Neural crest cell (in vitro differentiated cells): ENCODE measurements around the gene TACR1. TPM values are rescaled to one million over a fixed set of nuclear protein-coding genes. Genes with fewer than 3 reads are reported as not detected.
"Not testable (repeated sequence)": the region's sequence is repeated elsewhere in the genome, so short reads cannot be mapped to it uniquely, and the experiment has no call there.

ENCODE experiments used
- DNase-seq: peaks from one replicate; pipeline ENCODE4 v3.0.0; 2021; ENCODE audit warnings: low read depth, mixed read lengths, low spot score
- H3K27ac Mint-ChIP-seq: one replicate; pipeline ENCODE4 v1.8.0; 2021; ENCODE audit warnings: mild to moderate bottlenecking, mixed read lengths; ENCODE audit not compliant: unreplicated experiment
- H3K27me3 Mint-ChIP-seq: 2 replicates; pipeline ENCODE4 v1.8.0; 2021; ENCODE audit warnings: low read depth, mild to moderate bottlenecking, mixed read lengths
- H3K36me3 Mint-ChIP-seq: 2 replicates; pipeline ENCODE4 v1.8.0; 2021; ENCODE audit warnings: low read depth, mild to moderate bottlenecking, mixed read lengths
- H3K4me1 Mint-ChIP-seq: 2 replicates; pipeline ENCODE4 v1.8.0; 2021; ENCODE audit warnings: mixed read lengths
- H3K4me3 Mint-ChIP-seq: one replicate; pipeline ENCODE4 v1.8.0; 2021; ENCODE audit warnings: mild to moderate bottlenecking, mixed read lengths
- H3K9me3 Mint-ChIP-seq: 2 replicates; pipeline ENCODE4 v1.8.0; 2021; ENCODE audit warnings: mixed read lengths
- total RNA-seq: library from RNA; stranded (reverse); gene quantifications from 2 replicates; pipeline ENCODE4 v1.2.1, GENCODE V29; 2021
- TF ChIP-seq, protein P1 (sequence below): fragments of 200-600 bp; sonication (generic); conservative IDR thresholded peaks from 2 replicates; pipeline ENCODE4 v1.5.0; 2021; ENCODE audit warnings: antibody characterized with exemption, mild to moderate bottlenecking

The TACR1 gene
- total RNA-seq, 1 donor from 2014 or later, result 0.30 TPM

DNA sequence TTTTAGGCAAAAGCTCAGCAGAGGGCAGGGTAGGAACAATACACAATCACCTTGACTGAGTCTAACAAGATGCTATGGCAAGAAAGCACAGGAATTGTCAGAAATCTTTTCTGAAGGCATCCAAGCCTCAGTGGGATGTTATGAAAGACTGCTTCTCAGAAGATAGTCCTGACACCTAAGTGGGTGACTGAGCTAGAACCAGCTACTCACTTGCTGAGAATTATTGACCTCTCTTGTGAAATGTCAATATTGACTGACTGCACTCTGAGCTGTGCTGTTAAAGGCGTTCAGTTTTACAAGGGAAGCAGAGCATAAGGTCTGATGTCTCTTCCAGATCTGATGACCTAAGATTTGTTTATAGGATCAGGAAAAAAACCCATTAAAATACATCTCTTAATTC, 46.1 kb downstream of the TACR1 start:
- no peak for DNase-seq
- H3K27ac Mint-ChIP-seq, result no peak overlapping the region
- H3K36me3 Mint-ChIP-seq, result peaks cover 4% of the 10 kb centered on the region
- H3K4me1 Mint-ChIP-seq, result no peaks in the 10 kb centered on the region
- no peak overlapping the region for H3K4me3 Mint-ChIP-seq
- no peaks in the 10 kb centered on the region for H3K9me3 Mint-ChIP-seq
- no peaks in the 10 kb centered on the region for H3K27me3 Mint-ChIP-seq
- TF ChIP-seq, protein P1, sequence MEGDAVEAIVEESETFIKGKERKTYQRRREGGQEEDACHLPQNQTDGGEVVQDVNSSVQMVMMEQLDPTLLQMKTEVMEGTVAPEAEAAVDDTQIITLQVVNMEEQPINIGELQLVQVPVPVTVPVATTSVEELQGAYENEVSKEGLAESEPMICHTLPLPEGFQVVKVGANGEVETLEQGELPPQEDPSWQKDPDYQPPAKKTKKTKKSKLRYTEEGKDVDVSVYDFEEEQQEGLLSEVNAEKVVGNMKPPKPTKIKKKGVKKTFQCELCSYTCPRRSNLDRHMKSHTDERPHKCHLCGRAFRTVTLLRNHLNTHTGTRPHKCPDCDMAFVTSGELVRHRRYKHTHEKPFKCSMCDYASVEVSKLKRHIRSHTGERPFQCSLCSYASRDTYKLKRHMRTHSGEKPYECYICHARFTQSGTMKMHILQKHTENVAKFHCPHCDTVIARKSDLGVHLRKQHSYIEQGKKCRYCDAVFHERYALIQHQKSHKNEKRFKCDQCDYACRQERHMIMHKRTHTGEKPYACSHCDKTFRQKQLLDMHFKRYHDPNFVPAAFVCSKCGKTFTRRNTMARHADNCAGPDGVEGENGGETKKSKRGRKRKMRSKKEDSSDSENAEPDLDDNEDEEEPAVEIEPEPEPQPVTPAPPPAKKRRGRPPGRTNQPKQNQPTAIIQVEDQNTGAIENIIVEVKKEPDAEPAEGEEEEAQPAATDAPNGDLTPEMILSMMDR, result no peak

DNA sequence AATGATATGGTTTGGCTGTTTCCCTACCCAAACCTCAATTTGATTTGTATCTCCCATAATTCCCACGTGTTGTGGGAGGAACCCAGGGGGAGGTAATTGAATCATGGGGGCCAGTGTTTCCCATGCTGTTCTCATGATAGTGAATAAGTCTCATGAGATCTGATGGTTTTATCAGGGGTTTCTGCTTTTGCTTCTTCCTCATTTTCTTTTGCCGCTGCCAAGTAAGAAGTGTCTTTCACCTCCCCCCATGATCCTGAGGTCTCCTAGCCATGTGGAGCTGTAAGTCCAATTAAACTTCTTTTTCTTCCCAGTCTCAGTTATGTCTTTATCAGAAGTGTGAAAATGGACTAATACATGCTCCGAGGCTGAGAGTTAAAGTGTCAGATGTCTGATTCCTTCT, 47.1 kb downstream of the TACR1 start:
- DNase-seq, H3K4me3 Mint-ChIP-seq, H3K36me3 Mint-ChIP-seq, H3K4me1 Mint-ChIP-seq, H3K9me3 Mint-ChIP-seq, H3K27ac Mint-ChIP-seq, H3K27me3 Mint-ChIP-seq: not testable (repeated sequence)

DNA sequence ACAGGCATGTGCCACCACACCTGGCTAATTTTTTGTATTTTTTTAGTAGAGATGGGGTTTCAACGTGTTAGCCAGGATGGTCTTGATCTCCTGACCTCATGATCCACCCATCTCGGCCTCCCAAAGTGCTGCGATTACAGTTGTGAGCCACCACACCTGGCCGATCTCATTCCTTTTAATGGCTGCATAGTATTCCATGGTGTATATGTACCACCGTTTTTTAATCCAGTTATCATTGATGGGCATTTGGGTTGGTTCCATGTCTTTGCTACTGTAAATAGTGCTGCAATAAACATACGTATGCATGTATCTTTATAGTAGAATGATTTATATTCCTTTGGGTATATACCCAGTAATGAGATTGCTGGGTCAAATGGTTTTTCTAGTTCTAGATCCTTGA, 51.4 kb downstream of the TACR1 start:
- not testable (repeated sequence) for H3K4me3 Mint-ChIP-seq, H3K36me3 Mint-ChIP-seq, H3K9me3 Mint-ChIP-seq, H3K27ac Mint-ChIP-seq, H3K27me3 Mint-ChIP-seq, H3K4me1 Mint-ChIP-seq, DNase-seq

DNA sequence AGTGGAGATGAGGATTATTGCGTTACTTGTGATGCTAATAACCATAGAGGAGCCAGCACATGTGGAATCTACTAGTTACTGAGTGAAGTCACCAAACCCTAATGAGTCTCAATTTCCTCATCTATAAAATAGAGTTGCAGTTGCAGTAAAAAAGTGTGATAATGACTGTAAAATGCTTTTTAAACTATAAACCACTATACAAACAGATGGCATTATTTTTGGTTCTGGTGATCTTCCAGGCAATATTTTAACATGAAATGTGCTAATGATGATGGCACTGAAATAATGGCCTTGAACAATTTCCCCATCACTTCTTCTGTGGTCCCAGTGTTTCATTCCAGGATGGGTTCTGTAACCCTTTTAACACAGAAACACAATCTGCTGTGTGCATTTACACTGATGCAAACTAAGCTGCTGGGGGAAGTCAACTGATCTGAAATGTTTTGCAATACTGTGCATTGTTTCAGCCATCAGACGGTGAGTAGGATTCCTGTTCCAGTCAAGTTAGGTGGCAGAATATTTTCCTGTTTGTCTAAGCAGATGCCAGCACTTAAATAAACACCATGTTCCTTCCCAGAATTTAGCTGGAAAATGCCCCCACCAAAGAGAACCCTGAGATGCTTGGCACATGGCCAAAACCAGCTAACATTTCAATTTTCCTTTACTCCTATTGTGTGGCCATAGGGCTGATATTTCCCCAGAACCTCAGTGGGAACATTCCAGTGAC, 52.6 kb downstream of the TACR1 start:
- no peaks in the 10 kb centered on the region for H3K9me3 Mint-ChIP-seq
- TF ChIP-seq, protein P1, result no peak
- H3K4me3 Mint-ChIP-seq, result no peak overlapping the region
- no peak for DNase-seq
- no peak overlapping the region for H3K27ac Mint-ChIP-seq
- H3K36me3 Mint-ChIP-seq, result peaks cover 4% of the 10 kb centered on the region
- no peaks in the 10 kb centered on the region for H3K27me3 Mint-ChIP-seq
- H3K4me1 Mint-ChIP-seq, result no peaks in the 10 kb centered on the region

DNA sequence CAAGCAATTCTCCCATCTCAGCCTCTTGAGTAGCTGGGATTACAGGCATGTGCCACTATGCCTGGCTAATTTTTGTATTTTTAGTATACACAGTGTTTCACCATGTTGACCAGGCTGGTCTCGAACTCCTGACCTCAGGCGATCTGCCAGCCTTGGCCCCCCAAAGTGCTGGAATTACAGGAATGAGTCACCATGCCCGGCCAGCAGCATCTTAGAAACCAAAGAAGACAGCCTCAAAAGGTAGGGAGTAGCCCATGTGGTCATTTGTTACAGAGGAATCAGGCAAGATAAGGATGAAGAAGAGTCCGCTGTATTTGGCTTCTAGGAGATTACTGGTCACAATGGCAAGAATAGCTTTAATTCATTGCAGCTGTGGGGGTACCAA, 53.1 kb downstream of the TACR1 start:
- not testable (repeated sequence) for H3K27ac Mint-ChIP-seq, H3K27me3 Mint-ChIP-seq, H3K9me3 Mint-ChIP-seq, H3K36me3 Mint-ChIP-seq, H3K4me1 Mint-ChIP-seq, H3K4me3 Mint-ChIP-seq, DNase-seq

DNA sequence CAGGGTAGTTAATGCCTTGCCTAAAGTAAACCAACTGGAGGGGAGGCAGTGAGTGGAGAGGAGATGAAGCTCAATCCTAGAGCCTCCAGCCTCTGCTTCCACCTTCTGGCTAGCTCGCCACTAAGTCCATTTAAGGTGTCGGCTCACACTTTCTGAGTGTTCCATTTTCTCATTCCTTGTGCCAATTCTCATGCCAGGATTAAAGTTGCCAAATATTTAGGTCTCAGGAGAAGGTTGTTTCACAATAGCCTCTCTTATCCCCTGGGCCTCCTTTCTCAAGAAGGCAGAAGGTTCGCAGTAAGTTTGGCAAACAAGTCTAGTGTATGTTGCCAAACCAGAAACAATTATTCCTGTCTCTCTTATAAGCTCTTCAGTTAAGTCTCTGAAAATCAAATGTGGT, 57.2 kb downstream of the TACR1 start:
- H3K4me3 Mint-ChIP-seq, result no peak overlapping the region
- no peaks in the 10 kb centered on the region for H3K9me3 Mint-ChIP-seq
- no peak for DNase-seq
- no peaks in the 10 kb centered on the region for H3K27me3 Mint-ChIP-seq
- no peaks in the 10 kb centered on the region for H3K36me3 Mint-ChIP-seq
- TF ChIP-seq, protein P1, result no peak
- no peak overlapping the region for H3K27ac Mint-ChIP-seq
- H3K4me1 Mint-ChIP-seq, result no peaks in the 10 kb centered on the region

DNA sequence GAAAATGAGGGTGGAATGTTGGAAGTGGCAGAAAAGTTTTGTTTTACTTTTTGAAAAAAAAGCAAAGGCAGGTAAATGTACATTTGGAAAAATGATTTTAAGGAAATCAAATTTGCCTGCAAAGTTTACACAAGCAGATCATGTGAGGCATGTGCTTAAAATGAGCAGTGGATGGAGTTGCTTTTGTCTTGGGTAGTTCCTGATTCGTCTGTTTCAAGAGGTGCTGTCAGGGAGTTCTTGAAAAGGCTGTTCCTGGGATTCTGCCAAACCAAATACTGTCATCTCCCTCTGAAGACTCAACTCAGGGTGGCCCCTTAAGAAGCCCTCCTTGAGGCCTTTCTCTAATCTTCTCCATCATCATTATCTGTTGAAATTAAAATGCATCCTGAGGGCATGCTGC, 59.0 kb downstream of the TACR1 start:
- H3K4me1 Mint-ChIP-seq, result no peaks in the 10 kb centered on the region
- no peaks in the 10 kb centered on the region for H3K36me3 Mint-ChIP-seq
- H3K9me3 Mint-ChIP-seq, result no peaks in the 10 kb centered on the region
- no peak overlapping the region for H3K27ac Mint-ChIP-seq
- no peak for DNase-seq
- H3K4me3 Mint-ChIP-seq, result no peak overlapping the region
- TF ChIP-seq, protein P1, result no peak
- no peaks in the 10 kb centered on the region for H3K27me3 Mint-ChIP-seq
